ENCODE results near the gene KIF22. TPM values are rescaled to one million over a fixed set of nuclear protein-coding genes. Genes with fewer than 3 reads are reported as not detected.
A peak's percentile ranks its signal among the peaks of the same experiment; 100 is the strongest.
"Not testable (repeated sequence)": the region's sequence is repeated elsewhere in the genome, so short reads cannot be mapped to it uniquely, and the experiment has no call there.

The KIF22 gene
- polyA plus RNA-seq, 3 donors: 63.8 to 78.5 (median 71.9) TPM

DNA sequence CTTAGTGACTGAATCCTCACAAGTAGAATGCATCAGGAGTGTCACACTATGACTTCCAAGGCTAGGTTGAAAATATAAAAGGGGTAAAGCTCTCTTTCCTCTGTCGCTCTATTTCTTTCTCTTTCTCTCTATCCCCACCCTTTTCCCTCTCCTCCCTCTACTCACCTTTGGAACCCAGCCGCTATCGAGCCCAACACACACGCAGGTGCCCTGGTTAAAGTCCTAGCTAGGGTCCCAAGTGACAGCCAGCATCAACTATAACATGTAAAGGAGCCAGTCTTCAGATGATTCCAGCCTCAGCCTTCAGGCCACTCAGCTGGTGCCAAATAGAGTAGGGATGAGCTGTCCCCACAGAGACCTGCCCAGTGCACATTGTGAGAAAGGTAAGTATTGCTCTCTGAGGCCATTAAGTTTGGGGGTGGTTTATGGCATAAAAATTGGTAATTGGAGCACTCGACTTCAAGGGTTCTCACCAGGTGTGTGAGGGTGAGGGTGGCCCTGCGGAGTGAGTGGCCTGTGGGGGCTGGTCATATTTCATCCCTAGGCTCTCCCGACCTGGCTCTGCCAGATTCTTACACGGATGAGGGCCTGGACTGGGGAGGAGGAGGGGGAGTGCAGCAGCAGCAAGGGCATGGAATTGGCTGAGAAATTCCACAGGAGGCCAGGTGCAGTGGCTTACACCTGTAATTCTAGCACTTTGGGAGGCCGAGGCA lies 29.8 kb upstream of the KIF22 start:
- DNase-seq (ENCODE audit: extremely low read depth in 1 of 11, low read depth in 9 of 11, low spot score in 4 of 11): peak in 4 of 11 donors; percentile 11 to 32 (median 18)

DNA sequence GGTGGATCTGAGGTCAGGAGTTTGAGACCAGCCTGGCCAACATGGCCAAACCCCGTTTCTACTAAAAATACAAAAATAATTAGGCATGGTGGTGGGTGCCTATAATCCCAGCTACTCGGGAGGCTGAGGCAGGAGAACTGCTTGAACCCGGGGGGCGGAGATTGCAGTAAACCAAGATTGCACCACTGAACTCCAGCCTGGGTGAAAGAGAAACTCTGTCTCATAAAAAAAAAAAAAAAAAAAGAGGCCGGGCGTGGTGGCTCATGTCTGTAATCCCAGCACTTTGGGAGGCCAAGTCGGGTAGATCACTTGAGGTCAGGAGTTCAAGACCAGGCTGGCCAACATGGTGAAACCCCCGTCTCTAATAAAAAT lies 29.3 kb upstream of the KIF22 start:
- DNase-seq (ENCODE audit: extremely low read depth in 1 of 11, low read depth in 9 of 11, low spot score in 4 of 11): not testable (repeated sequence)

DNA sequence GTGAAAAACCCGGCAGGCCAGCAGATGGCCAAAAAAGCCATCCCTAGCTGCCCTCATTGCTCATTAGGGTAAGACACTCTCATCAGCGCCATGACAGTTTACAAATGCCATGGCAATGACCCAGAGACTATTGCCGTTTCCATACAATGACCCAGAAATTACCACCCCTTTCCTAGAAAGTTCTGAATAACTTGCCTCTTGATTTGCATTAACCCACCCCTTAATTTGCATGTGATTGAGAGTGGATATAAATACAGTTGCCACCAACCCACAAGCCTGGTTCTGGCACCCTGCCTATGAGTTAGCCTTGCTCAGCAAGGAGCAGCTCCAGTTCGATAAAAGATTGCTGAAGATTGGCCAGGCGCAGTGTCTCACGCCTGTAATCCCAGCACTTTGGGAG lies 28.7 kb upstream of the KIF22 start:
- DNase-seq (ENCODE audit: extremely low read depth in 1 of 11, low read depth in 9 of 11, low spot score in 4 of 11): no peak

DNA sequence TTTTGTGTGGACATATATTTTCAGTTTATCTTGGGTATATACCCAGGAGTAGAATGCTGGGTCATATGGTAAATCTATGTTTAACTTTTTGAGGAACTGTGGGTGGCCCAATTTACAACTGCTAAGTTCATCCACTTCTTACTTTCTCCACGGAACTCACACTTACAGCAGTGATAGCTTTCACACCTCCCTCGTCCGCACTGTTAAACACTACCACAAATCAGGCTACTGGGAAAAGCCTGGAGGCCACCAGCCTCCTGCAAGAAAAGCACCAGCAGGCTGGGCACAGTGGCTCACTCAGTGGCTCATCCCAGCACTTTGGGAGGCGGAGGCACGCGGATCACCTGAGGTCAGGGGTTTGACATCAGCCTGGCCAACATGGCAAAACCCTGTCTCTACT lies 27.2 kb upstream of the KIF22 start:
- no peak for DNase-seq (ENCODE audit: extremely low read depth in 1 of 11, low read depth in 9 of 11, low spot score in 4 of 11)

DNA sequence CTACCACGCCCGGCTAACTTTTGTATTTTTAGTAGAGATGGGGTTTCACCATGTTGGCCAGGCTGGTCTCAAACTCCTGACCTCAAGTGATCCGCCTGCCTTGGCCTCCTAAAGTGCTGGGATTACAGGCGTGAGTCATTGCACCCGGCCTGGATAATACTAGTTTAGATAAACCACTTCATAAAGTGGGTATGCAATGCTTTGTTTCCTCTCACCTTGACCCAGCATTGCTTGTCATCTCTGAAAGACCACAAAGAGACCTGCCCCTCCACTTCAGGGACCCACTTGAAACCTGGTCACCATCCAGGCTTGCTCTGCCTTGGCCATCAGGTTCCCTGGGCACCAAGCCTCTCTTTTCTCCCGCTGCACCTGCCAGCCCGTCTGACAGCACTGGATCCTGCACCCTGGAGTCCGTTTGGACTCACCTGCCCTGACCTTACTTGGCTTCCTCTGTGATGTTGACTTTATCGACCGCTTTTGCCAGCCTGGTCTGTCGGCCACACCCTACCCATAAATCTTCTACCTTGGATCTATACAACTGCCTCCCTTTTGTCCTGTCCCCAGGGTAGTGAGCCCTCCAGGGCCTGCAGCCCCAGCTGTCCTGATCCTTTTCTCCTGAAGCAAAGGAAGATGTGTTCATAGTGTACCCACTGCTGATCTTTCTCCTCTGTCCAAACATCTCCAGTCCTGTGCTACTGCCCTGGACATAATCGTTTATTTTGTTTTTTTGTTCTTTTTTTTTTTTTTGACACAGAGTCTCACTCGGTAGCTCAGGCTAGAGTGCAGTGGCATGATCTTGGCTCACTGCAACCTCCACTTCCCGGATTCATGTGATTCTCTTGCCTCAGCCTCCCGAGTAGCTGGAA lies 25.2 kb upstream of the KIF22 start:
- no peak for DNase-seq (ENCODE audit: extremely low read depth in 1 of 11, low read depth in 9 of 11, low spot score in 4 of 11)

DNA sequence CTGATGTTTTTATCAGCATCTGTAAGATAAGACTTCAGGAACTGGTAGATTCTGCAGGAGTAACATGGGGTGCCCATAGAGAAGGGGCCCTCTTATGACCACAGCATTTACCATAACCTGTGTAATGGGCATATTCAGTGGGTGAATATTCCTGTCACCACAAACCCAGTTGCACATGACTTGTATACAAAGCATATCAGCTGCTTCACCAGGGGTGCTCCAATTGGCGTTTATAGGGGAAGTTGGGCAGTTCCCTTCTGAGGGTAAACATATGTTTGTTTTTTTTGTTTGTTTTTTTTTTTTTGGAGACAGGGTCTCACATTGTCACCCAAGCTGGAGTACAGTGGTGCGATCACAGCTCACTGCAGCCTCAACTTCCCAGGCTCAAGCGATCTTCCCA lies 24.0 kb upstream of the KIF22 start:
- DNase-seq (ENCODE audit: extremely low read depth in 1 of 11, low read depth in 9 of 11, low spot score in 4 of 11): no peak

DNA sequence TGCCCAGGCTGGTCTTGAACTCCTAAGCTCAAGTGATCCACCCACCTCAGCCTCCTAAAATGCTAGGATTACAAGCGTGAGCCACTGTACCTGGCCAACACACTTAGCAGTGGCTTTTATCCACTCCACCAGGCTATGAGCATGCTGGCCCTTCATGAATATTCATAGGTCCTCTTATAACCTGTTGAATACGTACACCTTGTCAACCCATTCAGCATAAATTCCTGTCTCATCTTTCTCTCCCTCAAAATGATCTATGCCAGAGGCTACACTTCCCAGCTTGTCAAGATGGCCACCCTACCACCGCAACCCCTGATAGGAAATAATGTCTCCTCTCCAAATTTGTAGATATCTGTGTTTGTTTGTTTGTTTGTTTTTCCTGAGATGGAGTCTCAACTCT lies 23.5 kb upstream of the KIF22 start:
- no peak for DNase-seq (ENCODE audit: extremely low read depth in 1 of 11, low read depth in 9 of 11, low spot score in 4 of 11)

DNA sequence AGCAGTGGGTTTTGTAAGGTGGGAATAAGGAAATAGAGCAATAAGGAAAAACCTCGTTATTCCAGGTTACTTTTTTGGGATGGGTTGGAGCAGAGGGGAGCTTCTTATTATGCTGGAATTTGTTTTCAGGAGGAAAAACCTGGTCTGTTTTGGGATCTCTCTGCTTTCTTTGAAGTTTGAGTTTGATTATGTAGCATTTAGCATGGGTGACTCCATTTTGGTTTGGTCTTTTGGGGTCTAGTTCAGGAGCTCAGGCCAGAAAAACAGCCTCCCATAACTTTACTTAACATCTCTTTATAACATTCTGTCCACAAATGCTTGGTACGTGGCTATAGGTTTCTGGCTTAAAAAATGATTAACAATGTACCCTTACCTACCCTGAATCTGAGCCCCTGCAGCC lies 21.0 kb upstream of the KIF22 start:
- no peak for DNase-seq (ENCODE audit: extremely low read depth in 1 of 11, low read depth in 9 of 11, low spot score in 4 of 11)

DNA sequence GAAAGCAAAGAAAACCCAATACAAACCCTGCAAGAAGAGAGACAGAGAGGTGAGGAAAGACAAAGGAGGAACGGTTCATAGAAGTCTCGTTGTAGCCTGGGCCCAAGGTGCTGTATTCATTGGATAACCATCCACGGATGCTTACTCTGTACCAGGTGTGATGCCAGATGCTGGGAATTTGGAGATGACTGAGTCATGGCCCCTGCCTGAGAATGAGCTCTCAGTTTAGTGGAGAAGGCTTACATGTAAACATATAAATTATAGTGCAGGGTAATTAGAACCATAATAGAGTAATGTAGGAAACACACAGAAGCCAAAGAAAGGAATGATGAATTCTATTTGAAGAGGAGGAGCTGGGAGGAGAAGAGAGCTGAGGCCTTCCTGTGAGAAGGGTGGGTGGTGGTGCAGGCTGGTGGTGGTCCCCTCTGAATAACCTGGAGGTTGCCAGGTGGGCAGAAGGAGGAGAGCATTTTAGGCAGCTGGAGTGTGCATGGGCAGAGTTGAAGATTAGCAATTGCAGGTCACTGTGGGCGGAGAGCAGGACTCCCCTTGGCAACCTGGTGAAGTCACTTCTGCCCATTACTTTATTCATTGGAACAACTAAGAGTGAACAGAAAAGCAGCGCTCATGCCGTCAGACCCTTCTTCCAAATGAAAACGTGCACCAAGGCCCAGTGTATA lies 20.2 kb upstream of the KIF22 start:
- DNase-seq (ENCODE audit: extremely low read depth in 1 of 11, low read depth in 9 of 11, low spot score in 4 of 11): no peak

DNA sequence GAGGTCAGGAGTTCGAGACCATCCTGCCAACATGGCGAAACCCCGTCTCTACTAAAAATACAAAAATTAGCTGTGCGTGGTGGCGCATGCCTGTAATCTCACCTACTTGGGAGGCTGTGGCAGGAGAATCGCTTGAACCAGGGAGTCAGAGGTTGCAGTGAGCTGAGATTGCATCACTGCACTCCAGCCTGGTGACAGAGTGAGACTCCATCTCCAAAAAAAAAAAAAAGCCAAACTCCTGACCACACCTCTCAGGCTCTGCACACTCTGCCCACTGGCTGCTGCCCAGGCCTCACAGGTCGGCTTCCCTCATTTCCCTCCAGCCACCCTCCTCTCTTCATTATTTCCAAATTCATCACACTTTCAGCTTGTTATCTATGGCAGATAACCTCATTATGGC lies 18.2 kb upstream of the KIF22 start:
- DNase-seq (ENCODE audit: extremely low read depth in 1 of 11, low read depth in 9 of 11, low spot score in 4 of 11): not testable (repeated sequence)

DNA sequence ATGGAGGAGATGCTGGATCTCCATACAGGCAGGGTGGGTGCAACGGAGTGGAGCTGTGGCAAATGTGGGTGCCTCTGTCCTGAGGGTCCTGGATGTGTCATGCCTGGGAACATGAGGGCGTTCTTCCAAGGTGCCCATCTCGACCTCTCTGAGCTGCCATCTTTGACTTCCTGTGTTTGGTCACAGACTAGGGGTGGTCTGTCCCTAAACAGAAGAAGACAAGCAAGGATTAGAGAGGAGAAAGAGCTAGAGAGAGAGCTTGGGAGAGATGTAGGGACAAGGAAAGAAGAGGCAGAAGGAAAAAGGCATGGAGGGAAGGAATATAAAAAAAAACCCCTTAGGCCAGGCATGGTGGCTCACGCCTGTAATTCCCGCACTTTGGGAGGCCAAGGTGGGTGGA lies 15.8 kb upstream of the KIF22 start:
- DNase-seq (ENCODE audit: extremely low read depth in 1 of 11, low read depth in 9 of 11, low spot score in 4 of 11): no peak

DNA sequence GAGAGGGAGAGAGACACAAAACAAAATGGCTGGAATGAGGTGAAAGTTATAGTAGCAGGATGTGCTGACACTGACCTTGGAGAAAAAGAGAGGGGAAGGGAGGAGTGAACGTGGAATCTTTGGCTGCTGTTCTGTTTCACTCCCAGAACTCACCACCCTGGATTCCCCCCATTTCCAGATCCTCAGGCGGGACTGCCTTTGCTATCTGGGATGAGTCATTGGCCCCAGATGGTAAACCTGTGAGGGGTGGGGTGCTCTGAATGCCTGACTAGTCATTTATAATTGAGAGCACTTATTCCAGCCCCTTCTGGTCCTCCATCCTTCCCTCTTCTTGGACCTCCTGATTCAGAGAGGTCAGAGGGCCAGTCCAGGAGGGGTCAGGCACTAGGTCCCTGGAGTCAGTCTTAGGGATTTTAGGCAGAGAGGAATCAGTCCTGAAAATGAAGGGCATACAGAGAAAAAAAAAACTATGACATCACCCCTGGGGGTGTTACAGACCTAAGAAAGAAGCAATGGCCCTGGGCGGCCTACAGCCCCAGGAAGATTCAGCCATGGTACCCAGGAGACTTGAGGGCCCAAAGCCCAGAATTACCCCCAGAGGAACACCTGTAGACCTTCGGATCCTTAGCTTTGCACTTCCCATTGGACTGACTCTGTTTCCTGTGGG lies 14.7 kb upstream of the KIF22 start:
- no peak for DNase-seq (ENCODE audit: extremely low read depth in 1 of 11, low read depth in 9 of 11, low spot score in 4 of 11)

DNA sequence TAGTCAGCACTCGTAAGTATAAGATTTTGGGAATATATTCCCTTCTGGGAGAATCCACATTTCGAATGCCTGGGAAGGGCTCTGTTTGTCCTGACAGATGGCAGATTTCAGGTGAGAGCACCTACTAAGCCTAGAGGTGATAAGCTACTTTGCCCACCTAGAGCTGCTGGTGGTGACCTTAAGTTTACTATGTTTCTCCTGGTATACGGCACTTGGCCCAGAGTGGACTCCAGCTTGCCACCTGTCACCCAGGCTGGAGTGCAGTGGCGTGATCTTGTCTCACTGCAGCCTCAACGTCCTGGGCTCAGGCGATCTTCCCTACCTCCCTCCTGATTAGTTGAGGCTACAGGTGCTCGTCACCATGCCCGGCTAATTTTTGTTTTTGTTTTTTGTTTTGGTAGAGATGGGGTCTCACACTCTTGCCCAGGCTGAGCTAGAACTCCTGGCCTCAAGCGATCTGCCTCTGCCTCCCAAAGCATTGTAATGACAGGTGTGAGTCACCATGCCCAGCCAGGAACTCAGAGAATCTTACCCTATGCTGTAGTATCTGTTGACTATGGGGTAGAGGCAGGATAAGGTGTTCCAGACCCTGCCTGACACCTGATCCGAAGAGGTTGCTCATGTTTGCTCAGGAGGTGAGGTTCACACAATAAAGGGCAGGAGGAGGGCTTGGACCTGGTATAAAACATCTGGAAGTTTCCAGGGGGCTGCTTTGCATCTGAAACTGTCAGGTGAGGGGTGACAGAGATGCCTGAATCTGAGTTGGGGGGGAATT lies 12.8 kb upstream of the KIF22 start, which contains the start of gene ZG16:
Gene ZG16, plus strand, starts transcription at position 681 of the 775 bp plus-strand sequence. CDS start 1,011 bp downstream, outside the sequence.
- DNase-seq (ENCODE audit: extremely low read depth in 1 of 11, low read depth in 9 of 11, low spot score in 4 of 11): no peak

DNA sequence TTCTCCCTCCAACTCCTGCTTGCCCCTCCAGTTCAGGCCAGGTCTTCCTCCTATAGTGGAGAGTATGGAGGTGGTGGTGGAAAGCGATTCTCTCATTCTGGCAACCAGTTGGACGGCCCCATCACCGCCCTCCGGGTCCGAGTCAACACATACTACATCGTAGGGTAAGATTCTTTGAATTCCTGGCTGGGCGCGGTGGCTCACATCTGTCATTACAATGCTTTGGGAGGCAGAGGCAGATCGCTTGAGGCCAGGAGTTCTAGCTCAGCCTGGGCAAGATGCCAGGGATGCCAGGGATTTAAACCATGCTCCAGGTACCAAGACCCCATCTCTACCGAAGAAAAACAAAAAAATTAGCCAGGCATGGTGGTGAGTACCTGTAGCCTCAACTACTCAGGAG lies 11.1 kb upstream of the KIF22 start:
- no peak for DNase-seq (ENCODE audit: extremely low read depth in 1 of 11, low read depth in 9 of 11, low spot score in 4 of 11)

DNA sequence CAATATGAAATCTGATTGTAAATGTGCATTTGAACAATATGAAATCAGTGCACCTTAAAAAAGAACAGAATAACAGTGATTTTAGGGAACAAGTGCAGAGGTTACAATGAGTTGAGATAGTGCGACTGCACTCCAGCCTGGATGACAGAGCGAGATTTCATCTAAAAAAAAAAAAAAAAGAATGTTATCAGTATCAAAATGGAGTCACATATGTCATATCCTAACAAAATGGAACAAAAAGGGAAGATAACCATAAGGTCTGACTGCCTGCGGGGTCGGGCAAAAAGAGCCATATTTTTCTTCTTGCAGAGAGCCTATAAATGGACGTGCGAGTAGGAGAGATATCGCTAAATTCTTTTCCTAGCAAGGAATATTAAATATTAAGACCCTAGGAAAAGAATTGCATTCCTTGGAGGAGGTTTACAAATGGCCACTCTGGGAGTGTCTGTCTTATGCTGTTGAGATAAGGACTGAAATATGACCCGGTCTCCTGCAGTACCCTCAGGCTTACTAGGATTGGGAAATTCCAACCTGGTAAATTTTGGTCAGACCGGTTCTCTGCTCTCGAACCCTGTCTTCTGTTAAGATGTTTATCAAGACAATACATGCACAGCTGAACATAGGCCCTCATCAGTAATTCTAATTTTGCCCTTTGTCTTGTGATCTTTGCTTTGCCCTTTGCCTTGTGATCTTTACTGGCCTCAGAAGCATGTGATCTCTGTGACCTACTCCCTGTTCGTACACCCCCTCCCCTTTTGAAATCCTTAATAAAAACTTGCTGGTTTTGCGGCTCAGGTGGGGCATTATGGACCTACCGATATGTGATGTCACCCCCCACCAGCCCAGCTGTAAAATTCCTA lies 7.2 kb upstream of the KIF22 start:
- DNase-seq (ENCODE audit: extremely low read depth in 1 of 11, low read depth in 9 of 11, low spot score in 4 of 11): not testable (repeated sequence)

DNA sequence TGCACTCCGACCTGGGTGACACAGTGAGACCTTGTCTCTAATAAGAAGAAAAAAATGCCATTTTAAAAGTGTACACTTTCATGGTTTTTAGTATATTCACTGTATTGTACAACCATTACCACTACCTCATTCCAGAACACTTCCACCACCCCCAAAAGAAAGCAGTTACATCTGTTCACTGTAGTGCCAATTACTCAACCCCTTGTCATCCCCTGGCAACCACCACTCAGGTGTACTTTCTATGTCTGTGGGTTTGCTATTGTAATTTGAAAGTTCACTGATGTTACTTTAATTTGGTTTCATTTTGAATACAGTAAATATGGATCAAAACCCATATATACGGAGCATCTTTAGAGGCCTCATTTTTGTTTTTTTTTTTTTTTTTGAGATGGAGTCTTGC lies 6.4 kb upstream of the KIF22 start:
- no peak for DNase-seq (ENCODE audit: extremely low read depth in 1 of 11, low read depth in 9 of 11, low spot score in 4 of 11)

DNA sequence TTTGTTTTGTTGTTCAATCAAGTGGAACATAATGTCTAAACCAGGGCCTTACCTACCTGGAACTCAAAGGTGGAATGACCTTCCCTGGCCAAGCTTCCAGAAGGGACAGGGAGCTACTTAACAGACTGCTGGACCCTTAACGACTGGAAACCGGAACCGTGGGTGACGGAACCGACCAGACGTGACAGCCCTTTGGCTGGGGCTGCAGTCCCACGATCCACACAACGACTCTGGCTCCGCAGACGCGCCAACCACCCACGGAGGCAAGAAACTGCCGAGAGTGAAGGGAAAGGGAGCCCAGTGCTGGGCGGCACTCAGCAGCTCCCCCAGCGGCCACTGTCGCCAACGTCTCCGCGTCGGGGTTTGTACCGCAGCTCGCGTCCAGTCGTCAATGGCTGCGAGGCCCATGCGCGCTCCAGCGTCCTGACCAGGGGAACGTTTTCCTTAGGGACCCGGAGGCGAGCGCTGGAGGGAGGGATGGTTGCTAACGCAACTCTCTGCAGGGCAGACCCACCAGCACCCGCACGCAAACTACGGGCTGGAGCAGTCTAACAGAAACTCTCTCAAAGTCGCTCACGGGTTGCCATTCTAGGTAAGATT lies 5.5 kb upstream of the KIF22 start:
- DNase-seq (ENCODE audit: extremely low read depth in 1 of 11, low read depth in 9 of 11, low spot score in 4 of 11): peak in 5 of 11 donors; percentile 48 to 64 (median 51)

Measured in renal cortex interstitium (tissue), 11 donors.